ENCODE results near the gene NECTIN2.
A peak's percentile ranks its signal among the peaks of the same experiment; 100 is the strongest.
"Not testable (repeated sequence)": the region's sequence is repeated elsewhere in the genome, so short reads cannot be mapped to it uniquely, and the experiment has no call there.

The NECTIN2 gene

DNA sequence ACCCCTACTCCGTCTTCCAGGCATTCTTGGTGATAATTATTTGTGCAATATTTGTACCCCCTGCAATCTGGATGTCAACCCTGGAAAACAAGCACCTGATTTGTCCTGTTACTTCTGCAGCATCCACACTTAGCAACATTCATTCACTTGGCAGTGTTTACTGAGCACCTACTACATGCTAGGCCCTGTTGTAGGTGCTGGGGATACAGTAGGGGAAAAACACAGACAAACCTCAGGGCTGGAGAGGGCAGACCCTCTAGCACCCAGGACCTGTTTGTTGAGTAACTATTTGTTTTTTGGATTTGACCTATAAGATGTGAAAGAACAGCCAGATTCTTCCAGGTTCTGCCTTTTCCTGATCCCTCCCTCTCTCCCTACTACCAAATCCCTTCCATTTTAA lies 9.5 kb downstream of the NECTIN2 start:
- DNase-seq, result no peak

DNA sequence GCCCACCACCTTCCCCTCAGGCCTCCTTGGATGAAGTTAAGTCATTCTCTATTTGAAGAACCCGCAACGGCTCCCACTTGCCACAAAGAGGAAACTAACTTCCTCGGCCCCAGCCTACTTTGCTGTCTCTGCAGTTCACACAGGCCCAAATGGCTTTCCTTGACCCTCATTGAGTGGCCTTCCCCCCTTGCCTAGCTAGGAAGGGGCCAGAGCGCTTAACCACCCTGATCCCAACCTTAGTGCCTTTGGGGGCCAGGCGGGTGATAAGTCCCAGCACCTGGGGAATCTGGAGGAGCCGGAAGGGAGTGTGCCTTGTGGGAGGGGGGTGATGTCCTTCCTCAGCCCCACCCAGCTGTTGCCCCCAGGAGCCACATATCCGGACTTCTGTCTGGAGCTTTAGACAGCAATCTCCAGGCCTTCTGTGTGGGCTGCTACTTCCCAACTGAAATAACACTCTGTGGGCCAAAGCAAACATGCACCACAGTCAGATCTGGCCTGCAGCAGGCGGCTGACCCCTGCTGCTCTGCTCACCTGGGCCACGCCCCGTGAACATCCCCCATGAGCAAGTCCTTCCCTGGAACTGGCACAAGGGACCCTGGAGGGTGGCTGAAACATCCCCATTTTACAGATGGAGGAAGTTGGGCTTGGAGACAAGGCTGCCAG lies 10.5 kb downstream of the NECTIN2 start:
- peak; percentile 12 for DNase-seq

- DNase-seq, result no peak
Measured at GRCh38 chr19:44857837-44858236, 11.7 kb downstream of the NECTIN2 start.

DNA sequence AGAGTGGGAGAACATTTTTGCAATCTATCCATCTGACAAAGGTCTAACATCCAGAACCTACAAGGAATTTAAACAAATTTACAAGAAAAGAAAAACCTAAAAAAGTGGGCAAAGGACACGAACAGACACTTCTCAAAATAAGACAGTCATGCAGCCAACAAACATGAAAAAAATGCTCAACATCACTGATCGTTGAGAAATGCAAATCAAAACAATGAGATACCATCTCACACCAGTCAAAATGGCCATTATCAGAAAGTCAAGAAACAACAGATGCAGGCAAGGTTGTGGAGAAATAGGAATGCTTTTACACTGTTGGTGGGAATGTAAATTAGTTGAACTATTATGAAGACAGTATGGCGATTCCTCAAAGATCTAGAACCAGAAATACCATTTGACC lies 15.5 kb downstream of the NECTIN2 start:
- not testable (repeated sequence) for DNase-seq

GRCh38 chr19:44863990-44864389 lies 17.9 kb downstream of the NECTIN2 start:
- no peak for DNase-seq

GRCh38 chr19:44865196-44865767 lies 19.2 kb downstream of the NECTIN2 start:
- no peak for DNase-seq

DNA sequence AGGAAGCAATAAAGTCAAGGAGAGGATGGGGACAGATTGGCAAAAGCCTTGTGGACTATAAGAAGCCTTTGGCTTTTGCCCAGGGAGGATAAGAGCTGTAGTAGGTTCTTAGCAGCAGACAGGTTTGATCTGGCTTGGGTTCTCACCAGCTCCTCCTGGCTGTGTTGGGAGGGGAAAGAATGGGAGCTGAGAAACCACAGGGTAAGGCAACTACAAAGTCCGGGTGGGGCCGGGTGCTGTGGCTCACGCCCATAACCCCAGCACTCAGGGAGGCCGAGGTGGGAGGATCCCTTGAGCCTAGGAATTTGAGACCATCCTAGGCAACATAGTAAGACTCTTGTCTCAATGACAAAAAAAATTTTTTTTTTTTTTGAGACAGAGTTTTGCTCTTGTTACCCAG lies 20.6 kb downstream of the NECTIN2 start:
- peak; percentile 75 for DNase-seq

DNA sequence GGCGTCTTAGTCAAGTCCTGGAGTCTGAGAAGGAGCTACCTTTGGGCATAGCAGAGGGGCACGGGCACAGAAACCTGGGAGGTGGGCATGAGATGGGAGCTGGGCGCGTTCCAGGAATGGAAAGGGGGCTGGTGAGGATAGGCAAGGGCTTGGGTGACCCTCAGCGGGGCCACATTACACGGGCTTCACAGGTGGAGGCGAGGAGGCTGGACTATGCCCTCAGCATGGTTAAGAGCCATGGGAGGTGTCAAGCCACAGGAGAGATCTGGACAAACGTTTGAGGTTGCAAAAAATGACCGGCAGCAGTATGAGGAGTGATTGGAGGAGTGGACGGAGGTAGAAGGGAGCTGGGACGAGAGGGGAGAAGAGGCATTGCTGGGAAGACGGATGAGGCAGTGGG lies 21.5 kb downstream of the NECTIN2 start:
- no peak for DNase-seq

- no peak for DNase-seq
Measured at GRCh38 chr19:44869733-44870470, 23.8 kb downstream of the NECTIN2 start.

- no peak for DNase-seq
Measured at GRCh38 chr19:44871809-44872208, 25.7 kb downstream of the NECTIN2 start.

DNA sequence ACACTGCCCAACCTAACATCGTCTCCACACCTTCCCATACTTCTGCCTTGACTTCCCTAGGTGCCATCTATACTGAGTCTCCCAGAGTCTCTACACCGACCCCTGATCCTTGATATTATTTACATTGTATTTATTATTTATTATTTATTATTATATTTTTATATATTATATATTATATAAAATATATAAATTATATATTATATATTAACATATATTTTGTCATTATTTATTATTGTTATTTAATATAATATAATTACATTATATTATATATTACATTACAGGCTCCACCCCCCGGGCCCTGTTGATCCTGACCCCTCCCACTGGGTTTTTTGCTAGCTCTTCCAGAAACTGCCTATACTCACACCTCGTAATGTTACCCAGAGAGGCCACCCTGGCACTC lies 26.6 kb downstream of the NECTIN2 start:
- DNase-seq, result no peak

DNA sequence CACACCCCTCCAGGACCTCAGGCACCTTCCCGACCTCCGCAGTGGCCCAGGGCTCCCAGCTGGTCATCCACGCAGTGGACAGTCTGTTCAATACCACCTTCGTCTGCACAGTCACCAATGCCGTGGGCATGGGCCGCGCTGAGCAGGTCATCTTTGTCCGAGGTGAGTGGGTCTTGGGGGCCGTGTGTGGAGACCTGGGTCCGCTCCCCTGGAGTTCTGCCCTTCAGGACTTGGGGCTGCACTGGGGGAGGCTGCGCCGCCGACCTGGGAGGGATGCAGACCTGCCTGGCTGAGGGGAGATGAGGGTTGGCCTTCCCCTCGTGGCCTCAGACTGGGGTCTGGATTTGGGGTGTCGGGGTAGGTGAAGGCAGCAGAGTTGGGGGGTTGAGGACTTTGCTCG lies 28.2 kb downstream of the NECTIN2 start:
- DNase-seq, result no peak

DNA sequence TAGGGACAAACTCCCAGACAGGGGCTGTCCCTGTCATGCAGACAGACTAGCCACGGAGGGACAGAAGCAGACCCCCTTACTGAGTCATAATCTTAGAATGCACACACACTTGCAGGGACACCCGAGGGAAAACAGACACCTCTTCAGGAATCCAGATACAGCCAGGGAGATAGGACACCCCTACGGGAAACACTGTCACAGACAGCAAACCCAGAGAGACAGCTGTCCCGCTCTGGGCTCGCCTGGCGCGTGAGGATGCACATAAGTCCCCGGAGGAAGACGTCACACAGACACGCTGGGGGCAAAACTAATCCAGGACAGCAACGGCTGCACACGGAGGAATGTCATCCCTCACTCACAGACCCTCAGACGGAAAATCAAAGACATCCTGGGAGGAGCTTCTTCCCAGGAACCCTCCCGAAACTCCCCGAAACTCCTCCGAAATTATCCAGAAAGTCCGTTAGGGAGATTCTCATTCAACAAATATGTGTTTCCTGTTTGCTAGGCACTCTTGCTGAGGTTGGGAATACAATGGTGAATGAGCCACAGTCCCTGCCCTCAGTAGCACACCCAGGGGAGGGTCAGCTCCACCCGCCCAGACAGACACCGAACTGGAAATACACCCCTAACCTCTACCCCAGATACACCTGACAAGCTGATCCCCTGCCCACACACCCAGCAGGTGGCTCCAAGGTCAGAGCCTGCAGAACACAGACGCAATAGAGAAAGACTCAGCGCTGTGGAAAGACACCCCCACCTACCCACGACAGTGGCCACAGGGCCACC lies 29.8 kb downstream of the NECTIN2 start:
- DNase-seq, result no peak

DNA sequence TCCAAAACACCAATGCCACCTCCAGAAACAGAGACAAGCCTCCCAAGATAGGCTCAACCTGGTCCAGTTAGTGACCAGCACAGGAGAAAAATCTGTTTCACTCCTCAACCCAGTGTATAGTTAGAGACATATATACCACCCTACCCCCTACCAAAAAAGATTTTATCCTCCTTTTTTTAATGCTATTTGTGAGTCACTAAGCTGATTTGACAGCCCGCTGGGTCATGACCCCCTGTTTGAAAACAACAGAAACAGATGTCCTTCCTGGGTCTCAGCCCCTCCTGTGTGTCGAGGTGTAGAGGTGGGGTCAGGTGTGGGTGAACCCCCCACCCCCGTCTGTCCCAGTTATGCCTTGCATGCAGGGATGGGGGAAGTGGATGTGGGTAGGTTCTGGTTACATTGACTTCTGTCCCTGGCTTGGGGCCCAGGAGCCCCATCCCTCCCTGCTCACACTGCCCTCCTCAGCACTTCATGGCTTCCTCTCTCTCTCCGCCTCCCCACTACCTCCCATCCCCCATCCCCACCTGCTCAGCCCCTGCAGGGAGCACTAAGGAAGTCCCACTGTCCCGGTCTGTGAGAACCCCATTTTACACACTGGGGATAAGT lies 30.9 kb downstream of the NECTIN2 start:
- no peak for DNase-seq

DNA sequence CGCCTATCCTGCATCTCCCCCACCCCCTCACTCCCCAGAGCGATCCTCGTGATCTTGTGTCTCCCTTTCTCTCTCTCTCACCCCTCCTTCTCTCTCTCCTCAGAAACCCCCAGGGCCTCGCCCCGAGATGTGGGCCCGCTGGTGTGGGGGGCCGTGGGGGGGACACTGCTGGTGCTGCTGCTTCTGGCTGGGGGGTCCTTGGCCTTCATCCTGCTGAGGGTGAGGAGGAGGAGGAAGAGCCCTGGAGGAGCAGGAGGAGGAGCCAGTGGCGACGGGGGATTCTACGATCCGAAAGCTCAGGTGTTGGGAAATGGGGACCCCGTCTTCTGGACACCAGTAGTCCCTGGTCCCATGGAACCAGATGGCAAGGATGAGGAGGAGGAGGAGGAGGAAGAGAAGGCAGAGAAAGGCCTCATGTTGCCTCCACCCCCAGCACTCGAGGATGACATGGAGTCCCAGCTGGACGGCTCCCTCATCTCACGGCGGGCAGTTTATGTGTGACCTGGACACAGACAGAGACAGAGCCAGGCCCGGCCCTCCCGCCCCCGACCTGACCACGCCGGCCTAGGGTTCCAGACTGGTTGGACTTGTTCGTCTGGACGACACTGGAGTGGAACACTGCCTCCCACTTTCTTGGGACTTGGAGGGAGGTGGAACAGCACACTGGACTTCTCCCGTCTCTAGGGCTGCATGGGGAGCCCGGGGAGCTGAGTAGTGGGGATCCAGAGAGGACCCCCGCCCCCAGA lies 32.2 kb downstream of the NECTIN2 start:
- DNase-seq, result no peak

- no peak for DNase-seq
Measured at GRCh38 chr19:44879309-44880065, 33.4 kb downstream of the NECTIN2 start.

DNA sequence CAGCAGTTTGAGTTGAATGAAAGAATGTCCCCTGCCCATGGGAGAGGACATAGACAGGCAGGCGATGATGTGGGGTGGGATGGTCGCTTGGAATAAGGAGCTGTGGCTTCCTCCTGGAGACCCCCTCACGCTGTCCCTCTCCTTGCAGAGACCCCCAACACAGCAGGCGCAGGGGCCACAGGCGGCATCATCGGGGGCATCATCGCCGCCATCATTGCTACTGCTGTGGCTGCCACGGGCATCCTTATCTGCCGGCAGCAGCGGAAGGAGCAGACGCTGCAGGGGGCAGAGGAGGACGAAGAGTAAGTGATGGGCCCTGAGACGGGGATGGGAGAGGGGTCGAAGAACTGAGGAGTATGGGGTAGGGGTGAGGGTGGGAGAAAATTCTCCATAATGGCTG lies 36.0 kb downstream of the NECTIN2 start:
- no peak for DNase-seq

DNA sequence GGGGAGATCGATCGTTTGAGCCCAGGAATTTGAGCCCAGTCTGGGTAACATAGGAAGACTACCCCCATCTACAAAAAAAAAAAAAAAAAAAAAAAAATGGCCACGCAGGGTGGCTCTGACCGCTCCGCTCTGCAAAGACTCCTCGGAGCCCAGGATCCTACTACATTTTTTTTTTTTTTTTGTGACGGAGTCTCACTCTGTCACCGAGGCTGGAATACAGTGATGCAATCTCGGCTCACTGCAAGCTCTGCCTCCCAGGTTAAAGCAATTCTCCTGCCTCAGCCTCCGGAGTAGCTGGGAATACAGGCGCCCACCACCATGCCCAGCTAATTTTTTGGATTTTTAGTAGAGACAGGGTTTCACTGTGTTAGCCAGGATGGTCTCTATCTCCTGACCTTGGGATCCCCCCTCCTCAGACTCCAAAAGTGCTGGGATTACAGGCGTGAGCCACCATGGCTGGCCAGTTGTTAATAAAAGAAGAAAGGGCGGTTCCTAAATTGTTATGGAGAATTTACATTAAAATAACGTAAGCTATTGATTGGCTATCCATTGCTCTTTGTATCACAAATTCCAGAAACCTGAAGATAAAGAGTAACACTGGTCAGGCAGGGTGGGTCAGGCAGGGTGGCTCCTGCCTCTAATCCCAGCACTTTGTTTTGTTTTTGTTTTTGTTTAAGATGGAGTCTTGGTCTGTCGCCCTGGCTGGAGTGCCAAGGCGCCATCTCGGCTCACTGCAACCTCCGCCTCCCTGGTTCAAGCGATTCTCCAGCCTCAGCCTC lies 36.7 kb downstream of the NECTIN2 start:
- DNase-seq, result not testable (repeated sequence)

- DNase-seq, result no peak
Measured at GRCh38 chr19:44883922-44884321, 37.8 kb downstream of the NECTIN2 start.

GRCh38 chr19:44884566-44884965 lies 38.5 kb downstream of the NECTIN2 start:
- no peak for DNase-seq

GRCh38 chr19:44886141-44886540 lies 40.0 kb downstream of the NECTIN2 start:
- no peak for DNase-seq
